GM19467 (cell line): ENCODE measurements around the gene NFATC2.

Experiments used
- ATAC-seq: cut with Tn5 transposase; IDR thresholded peaks from one replicate; pipeline ENCODE4 v1.9.1; 2021; ENCODE audit warnings: mild to moderate bottlenecking, moderate library complexity; ENCODE audit not compliant: unreplicated experiment

Gene NFATC2

DNA sequence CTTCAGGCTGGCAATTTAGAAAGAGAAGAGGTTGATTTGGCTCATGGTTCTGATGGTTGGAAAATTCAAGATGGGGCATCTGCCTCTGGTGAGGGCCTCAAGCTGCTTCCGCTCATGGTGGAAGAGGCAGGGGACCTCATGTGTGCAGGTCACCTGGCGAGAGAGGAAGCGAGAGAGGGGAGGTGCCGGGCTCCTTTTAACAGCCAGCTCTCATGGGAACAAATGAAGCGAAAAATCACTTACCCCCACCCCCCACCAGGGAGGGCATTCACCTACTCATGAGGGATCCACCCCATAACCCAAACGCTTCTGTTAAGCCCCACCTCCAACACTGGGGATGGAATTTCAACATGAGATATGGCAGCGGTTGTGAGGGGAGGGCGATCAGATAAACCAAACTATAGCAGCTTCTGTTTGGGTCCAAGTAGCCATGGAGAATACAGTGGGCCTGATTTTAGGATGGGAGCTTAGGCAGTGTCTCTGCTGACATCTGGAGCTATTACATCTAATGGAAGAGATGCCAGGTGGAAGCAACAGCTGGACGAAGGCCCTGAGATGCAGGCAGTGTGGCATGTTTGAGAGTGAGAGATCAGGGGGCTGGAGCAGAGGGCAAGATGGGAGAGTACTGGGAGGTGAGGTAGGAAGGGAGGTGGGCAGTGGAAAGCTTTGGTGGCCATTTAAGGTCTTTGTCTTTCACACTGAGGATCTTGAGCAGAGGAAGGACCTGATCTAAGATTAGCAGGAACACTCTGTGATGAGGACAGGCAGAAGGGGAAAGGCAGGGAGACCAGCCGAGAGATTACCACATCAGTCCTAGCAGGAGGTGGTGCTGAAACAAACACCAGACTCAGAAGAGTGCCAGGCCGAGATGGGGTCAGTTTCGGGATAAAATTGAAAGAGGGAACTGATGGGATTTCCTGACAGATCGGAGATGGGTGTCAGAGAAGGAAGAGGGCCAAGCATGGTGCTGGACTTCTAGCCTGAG lies 161.8 kb downstream of the NFATC2 start:
- ATAC-seq, result no peak

DNA sequence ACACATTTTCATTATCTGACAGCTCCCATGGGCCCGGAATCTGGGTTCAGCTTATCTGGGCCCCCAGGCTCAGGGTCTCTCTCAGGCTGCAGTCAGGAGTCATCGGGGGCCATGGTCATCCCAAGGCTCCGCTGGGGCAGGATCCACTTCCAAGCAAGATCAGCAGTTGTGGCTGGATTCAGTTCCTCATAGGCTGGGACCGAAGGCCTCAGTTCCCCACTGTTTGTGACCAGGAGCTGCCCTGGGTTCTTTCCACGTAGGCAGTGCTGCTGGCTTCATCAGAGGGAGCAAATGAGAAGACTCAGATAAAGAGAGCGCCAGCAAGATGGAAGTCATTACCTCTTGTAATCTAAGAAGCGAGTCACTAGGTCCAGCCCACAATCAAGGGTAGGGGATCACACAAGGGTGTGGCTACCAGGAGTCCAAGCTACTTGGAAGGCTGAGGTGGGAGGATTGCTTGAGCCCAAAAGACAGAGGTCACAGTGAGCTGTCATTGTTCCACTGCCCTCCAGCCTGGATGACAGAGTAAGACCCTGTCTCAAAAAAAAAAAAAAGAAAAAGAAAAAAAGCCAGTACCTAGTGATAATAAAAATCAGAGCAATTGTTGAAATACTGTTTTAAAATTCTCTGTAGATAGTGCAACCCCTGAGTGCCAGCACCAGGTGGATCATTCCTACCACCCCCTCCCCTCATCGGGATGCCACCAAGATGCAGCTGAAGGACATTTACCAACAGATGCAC lies 162.7 kb downstream of the NFATC2 start:
- no peak for ATAC-seq

DNA sequence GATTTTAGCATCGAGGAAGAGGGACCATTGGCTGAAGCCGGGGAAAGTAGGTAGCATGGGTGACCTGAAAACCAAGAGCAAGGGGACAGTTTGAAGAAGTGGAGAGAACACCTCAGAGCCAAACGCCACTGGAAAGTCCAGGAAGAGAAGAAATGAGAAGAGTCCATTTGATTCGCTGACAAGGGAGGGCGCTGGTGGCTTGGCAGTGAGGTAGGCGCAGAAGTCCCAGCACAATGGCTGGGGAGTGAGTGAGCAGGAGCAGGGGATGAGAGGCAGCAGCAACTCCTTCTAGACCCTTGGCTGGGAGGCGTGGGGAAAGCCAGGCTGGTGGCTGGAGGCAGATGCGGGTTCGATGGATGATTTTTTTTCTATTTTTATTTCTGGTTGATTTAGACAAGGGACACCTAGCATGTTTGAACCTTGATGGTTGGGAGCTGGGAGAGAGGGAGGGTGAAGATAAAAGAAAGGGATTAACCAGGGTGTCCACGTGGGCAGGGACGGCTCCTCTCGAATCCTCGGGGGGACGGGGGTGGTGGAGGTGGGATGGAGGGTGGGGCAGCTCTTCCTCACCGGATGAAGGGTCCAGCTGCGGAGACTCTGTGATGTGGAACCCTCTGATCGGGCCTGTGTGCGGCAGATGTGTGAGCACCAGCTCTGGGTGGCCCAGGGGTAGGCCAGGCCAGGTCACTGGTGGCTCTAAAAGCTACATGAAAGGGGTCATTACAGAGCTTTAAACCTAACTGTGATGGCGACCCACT lies 164.2 kb downstream of the NFATC2 start:
- no peak for ATAC-seq

DNA sequence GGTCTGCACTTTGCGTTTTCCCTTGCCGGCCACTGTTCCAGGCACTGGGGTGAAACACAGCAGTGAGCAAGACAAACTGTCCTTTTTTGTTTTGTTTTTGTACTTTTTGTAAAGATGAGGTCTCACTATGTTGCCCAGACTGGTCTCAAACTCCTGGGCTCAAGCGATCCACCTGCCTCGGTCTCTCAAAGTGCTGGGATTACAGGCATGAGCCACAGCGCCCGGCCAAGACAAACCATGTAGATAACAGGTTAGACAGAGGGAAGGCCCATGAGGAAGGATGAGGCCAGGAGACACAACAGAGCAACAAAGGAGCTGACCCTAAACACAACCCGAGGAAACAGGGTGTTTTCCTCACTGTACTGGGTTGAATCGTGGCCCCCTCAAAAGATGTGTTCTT lies 165.4 kb downstream of the NFATC2 start:
- ATAC-seq, result no peak

DNA sequence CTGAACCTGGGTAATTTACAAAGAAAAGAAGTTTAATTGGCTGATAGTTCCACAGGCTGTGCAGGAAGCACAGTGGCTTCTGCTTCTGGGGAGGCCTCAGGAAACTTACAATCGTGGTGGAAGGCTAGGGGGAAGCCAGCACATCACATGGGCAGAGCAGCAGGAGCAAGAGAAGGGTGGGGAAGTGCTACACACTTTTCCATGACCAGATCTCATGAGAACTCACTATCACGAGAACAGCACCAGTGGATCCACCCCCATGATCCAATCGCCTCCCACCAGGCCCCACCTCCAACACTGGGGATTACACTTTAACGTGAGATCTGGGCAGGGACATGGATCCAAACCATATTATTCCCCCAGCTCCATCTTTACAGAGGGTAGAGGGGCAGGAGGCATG lies 166.4 kb downstream of the NFATC2 start:
- ATAC-seq, result no peak

DNA sequence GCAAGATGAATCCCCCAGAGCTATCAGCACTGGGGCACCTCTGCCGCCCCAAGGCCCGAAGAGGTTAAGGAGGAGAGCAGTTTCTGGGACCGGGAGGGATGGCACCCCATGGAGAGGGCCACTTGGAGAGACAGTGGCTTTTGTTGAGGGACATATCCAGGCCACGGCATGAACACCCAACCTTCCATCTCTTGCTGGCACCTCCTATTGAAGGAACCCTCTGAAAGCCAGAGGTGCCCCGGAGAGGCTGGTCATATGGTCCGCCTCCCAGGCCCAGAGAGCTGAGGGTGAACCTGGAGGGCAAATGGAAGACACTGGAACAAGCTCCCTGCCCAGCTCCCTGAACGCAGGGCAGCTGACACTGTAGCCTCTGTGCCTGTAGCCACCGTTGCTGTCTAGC lies 167.0 kb downstream of the NFATC2 start:
- no peak for ATAC-seq

DNA sequence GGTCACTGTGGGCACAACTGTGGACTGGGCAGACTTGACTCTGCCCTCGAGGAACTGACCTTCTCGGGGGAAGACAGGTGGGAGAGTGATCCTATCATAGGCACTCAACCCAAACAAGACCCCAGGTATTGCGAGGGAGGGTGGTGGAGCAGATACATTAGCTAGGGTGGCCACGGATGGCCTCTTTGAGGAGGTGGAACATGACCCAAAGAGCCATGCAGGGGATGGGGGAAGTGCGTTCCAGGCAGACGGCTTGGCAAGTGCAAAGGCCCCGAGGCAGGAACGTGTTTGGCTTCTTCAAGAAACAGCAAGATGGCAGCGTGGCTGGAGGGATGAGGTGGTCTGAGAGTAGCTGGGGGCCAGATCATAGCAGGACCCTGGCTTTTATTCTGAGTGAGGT lies 167.6 kb downstream of the NFATC2 start:
- ATAC-seq, result no peak

DNA sequence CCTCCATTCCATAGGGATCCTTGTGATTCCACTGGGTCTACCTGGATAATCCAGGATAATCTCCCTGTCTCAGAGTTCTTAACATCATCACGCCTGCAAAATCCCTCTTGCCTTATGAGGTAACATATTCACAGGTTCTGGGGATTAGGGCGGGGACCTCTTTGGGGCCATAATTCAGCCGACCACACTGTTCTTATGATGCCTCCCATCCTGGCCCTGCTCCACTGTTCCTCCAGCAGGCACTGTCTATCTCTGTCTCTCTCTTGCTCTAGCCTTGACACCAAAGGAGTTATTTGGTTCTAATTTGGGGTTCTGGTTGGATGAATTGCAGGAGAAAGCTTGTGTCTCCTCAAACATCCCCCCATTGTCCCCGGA lies 168.1 kb downstream of the NFATC2 start:
- no peak for ATAC-seq

DNA sequence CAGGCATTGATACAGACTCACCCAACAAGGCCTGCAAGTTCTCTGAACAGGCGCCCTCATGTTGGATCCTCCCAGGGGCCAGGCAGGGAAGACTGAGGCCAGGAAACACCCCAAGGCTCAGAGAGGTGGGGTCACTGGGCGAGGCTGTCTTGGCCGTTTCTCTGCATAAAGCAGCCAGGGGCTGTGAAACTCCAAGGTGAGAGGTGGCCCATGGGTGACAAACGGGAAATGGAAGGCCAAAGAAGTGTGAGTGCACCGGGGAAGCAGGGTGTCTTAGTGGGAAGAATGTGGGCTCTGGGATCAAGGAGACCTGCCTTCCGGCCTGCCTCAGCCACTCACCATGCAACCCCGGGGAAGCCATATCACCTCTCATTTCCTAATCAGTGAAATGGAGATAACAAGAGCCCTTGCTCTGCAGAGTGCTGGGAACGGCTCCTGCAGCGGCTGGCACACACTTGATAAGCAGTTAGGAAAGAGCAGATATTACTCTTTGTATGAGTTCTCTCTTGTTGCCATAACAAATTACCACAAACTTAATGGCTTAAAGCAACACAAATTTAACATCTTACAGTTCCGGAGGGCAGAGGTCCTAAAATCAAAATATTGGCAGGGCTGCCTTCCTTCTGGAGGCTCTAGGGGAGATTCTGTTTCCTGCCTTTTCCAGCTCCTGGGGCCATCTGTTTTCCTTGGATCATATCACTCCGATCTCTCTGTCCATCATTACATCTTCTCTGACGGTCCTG lies 168.6 kb downstream of the NFATC2 start:
- no peak for ATAC-seq

DNA sequence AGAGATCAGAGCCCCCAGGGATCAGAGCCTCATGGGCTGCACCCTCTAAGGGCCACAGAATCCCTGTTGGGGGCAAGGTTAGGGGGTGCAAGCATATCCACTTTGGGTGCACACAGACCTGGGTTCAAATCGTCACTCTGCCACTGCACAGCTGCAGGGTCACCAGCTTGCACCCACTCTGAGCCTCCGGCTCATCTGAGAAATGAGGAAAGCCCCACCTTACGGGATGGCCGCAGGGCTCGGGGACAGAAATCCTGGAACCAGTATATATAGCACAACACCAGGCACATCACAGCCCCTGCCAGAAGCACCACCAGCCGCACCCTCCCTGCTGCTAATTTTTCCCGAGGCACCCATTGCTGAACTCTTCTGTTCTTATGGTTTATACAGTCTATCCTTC lies 169.6 kb downstream of the NFATC2 start:
- ATAC-seq, result no peak

DNA sequence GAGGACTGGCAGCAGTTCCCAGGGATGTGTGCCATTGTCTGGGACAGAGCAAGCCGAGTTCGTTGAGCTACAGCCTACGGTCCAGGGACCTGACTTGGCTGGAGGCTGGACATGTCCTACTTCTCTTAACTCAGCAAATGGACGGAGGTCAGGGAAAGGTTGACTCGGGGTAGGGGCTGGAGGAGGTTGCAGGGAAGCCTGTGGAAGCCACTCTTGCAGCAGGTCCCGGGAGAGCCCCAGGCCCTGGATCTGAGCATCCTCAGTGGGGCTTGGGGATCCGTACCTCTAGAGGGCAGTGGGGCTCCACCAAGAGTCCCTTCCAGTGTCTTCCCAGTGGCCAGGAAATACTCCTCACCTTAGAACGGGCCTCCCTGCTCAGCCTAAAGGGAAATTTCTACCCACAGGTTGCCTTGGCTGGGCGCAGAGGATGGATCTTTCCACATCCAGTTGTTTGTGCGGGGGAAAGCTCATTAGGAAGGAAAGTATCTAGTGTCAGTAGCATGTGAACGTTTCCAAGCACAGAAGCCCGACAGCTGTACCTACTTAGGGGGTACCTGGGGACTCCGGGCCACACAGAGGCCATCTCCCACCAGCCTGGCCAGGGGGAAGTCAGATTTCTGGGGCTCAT lies 170.2 kb downstream of the NFATC2 start:
- no peak for ATAC-seq

DNA sequence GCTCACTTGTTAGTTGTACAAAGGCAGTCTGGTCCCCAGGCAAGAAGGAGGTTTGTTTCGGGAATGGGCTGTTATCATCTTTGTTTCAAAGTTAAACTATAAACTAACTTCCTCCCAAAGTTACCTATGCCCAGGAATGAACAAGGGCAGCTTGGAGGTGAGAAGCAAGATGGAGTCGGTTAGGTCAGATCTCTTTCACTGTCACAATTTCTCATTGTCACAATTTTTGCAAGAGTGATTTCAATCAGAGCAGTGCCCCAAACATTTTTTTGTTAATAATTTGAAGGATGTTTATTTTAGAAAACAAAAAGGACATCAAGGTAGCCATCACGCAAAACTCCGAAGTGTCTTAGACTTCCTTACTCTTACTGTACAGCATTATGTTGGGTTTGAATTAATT lies 170.8 kb downstream of the NFATC2 start:
- ATAC-seq, result no peak

DNA sequence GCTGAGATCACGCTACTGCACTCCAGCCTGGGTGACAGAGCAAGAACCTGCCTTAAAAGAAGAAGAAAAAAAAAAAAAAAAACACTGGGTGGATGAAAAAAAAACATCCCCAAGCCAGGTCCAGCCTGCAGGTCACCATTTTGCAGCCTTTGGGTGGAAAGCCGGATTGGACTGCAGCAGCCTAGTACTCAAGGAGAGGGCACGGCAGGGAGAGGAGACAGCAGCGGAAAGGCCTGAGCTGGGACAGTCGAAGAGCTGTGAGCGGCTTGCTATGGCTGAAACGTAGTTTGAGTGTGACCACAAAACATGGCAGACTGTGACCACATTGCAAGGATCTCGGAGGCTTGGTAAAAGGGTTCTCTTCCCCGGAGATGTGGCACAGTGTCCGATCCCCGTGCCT lies 173.0 kb downstream of the NFATC2 start:
- no peak for ATAC-seq

DNA sequence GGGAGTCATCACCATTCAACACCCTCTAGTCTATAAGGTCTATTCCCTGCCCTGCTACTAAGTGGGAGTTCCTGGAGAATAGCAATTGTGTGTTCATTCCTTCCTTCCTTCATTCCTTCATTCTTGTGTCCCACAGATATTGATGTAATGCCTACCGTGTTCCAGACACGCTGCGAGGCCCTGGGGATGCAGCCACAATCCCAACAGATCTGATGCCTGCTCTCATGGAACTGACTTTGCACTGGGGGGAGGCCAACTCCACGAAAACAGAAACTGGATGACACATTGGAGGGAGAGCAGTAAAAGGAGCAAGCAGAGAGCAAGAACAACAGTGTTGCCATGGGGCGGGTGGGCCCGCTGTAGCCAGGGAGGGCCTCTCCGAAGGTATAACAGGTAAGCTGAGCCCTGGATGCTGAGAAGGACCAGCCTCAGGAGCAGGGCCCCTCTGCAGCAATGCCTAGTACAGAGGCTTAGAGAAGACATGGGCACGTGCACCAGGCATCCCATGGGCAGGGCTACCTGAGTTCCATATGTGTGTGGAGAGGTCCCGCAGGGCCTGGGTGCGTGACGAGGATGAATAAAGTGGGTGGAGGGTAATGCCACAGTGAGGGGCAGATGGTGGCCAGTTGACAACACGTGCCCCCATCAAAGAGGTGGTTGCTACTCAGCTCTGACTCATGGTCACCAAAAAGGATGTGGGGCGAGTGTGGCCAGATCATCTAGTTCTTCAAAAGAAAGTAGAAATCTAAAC lies 173.9 kb downstream of the NFATC2 start:
- no peak for ATAC-seq

DNA sequence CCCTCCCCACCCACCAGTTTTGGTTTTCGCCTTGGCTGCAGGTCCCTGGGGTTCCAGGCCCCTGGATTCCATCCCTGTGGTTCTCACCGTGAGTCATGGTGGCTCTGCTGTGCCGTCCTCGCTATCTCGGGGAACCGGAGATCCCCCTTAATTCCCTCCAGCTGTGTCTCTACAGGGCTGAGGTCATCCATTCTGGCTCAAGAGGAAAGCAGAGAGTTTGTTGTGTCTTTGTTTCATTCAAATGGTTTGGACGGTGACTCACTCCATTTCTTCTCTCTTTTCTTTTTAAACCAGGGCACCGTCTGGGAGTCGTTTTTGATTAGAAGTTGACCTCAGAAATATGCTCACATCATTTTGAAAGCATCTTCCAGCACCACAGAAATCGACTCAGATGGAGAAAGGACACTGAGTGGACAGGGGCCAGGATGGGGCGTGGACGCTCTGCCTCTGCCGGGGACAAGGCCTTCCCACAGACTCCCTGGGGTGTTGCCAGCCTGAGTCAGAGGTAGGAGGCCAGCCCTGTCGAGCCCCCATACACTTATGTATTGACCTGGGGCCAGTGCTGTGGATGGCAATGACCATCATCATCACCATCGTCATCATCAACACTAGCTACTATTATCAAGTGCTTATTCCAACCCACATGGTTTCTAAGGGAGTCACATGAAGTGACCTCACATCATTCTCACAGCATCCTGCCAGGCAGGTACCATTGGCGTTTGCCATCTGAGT lies 176.2 kb downstream of the NFATC2 start:
- ATAC-seq, result no peak

DNA sequence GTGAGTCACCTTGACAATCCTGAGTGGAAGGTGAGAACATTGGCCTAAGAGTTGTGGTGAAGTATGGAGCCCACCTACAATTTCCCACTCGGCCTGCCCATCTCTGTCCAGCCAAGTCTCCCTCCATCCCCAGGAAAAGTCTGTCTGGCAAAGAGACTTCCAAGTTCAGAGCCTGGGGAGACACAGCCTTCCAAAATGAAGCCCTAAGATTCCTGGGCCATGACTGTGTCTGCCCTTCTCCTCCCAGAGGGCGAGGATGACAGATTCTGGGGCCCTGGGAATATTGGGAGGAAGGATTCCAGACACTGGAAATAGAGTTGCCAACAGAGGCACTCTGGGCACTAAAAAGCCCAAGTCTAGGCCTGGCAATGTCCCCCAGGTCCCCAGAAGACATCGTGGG lies 176.8 kb downstream of the NFATC2 start:
- ATAC-seq, result no peak

DNA sequence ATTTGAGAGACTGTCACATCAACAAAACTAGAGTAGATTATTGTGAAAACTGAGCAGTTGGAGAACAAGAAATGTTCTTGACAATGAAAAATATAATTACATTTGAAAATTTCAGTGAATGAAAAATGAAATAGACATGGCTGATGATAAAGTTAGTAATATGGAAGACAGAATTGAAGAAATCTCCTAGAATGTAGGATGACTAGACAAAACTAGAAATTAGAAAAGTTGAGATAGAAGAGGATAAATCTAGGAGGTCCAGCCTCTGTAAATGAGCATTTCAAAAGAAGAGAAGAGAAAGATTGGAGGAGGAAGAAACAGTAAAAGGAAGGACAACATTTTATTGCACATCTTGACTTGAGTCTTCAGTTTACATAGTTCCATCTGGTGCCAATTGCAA lies 178.7 kb downstream of the NFATC2 start:
- no peak for ATAC-seq

DNA sequence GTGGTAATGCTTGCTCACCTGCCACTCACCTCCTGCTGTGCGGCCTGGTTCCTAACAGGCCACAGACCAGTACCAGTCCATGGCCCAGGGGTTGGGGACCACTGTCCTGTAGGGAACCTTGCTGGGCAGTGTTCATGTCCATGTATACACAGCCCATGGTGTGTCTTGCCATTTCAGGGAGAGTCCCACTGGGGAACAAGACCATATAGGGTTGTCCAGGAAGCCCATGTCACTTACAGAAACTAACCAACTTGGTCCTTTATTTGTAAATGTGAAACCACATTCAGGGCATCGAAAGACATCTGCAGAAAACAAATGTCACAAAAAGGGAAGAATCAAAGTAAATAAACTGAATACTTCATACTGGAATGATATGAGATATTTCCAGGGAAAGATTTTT lies 179.1 kb downstream of the NFATC2 start:
- no peak for ATAC-seq

DNA sequence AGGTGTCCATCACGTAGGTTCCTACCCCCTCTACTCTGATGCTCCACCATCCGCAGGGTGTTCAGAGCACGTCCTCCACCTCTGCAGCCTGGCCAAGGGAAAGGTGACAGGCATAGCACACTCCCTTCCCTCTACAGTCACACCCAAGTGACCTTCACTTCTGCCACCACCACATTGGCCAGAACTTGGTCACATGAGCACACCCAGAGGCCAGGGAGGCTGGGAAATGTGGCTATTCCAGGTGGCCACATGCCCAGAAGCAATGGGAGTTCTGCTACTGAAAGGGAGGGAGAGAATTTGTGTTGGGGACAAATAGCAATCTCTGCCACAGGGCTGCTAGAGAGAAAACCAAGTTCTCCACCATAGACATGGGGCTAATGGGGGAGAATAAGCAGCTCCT lies 180.3 kb downstream of the NFATC2 start:
- ATAC-seq, result no peak
